Caco-2 (cell line): ENCODE data around the gene SLC25A42. TPM values are rescaled to one million over a fixed set of nuclear protein-coding genes. Genes with fewer than 3 reads are reported as not detected.

ENCODE experiments used
- BruUV-seq: library from RNA; stranded (reverse); fragments of 400-500 nt; replicated peaks from 2 replicates; lab custom pipeline; 2021; lab: Mats Ljungman, UMichigan
- CTCF ChIA-PET: fragments of 300-600 bp; sonication (Branson Sonifier 250); formaldehyde crosslinking; loops from one replicate; lab custom pipeline; 2022; ENCODE audit warnings: antibody characterized with exemption; lab: Charles Lee
- POLR2A ChIA-PET: fragments of 300-600 bp; sonication (Branson Sonifier 250); formaldehyde crosslinking; loops from one replicate; lab custom pipeline; 2022; ENCODE audit warnings: antibody characterized with exemption; lab: Charles Lee
- DNase-seq, 2 experiments: peaks; one replicate each; pipeline versions ENCODE4 v3.0.0 to v3.0.0-alpha.2; 2020 to 2022
- H3K27me3 ChIP-seq: replicated peaks from 2 replicates; pipeline ENCODE4 v1.6.0; 2011; ENCODE audit warnings: low read length; ENCODE audit not compliant: control insufficient read depth, insufficient read depth
- H3K36me3 ChIP-seq: 2 replicates; pipeline ENCODE4 v1.5.1; 2011; ENCODE audit warnings: low read length; ENCODE audit not compliant: control insufficient read depth, insufficient read depth
- H3K4me1 ChIP-seq: fragments of 250-450 bp; sonication (Bioruptor Pico); 2 replicates; pipeline ENCODE4 v1.5.1; 2020; ENCODE audit warnings: mild to moderate bottlenecking
- H3K4me3 ChIP-seq: 2 replicates; pipeline ENCODE4 v1.5.1; 2011; ENCODE audit warnings: low read depth, mild to moderate bottlenecking, control low read depth, low read length
- H3K9me3 ChIP-seq: fragments of 250-450 bp; sonication (Bioruptor Pico); 2 replicates; pipeline ENCODE4 v1.5.1; 2020; ENCODE audit warnings: mild to moderate bottlenecking, moderate library complexity
- H3K27ac Mint-ChIP-seq: one replicate; pipeline ENCODE4 v1.8.0; 2022; ENCODE audit warnings: mixed read lengths; ENCODE audit not compliant: unreplicated experiment
- H3K27me3 Mint-ChIP-seq: one replicate; pipeline ENCODE4 v1.8.0; 2022; ENCODE audit warnings: mixed read lengths; ENCODE audit not compliant: insufficient read depth, unreplicated experiment
- H3K36me3 Mint-ChIP-seq: one replicate; pipeline ENCODE4 v1.8.0; 2022; ENCODE audit warnings: mild to moderate bottlenecking, mixed read lengths; ENCODE audit not compliant: insufficient read depth, unreplicated experiment
- H3K4me1 Mint-ChIP-seq: one replicate; pipeline ENCODE4 v1.8.0; 2022; ENCODE audit warnings: low read depth, mixed read lengths; ENCODE audit not compliant: unreplicated experiment
- H3K4me3 Mint-ChIP-seq: one replicate; pipeline ENCODE4 v1.8.0; 2022; ENCODE audit warnings: mild to moderate bottlenecking, moderate library complexity, mixed read lengths; ENCODE audit not compliant: unreplicated experiment
- H3K9me3 Mint-ChIP-seq: one replicate; pipeline ENCODE4 v1.8.0; 2022; ENCODE audit warnings: mixed read lengths; ENCODE audit not compliant: unreplicated experiment
- CTCF ChIP-seq, 2 experiments: fragments of 200-600 bp in 1 of 2; IDR thresholded peaks; 1 replicate in 1 of 2; 2 replicates in 1 of 2; pipeline versions ENCODE4 v1.5.1 to v1.8.0; 2011 to 2022; ENCODE audit warnings: antibody characterized with exemption in 1 of 2, control low read depth in 1 of 2, inconsistent platforms in 1 of 2, low read depth in 1 of 2, low read length in 1 of 2, mild to moderate bottlenecking in 1 of 2, moderate library complexity in 1 of 2; ENCODE audit not compliant: insufficient read depth in 1 of 2, severe bottlenecking in 1 of 2, unreplicated experiment in 1 of 2
- intact Hi-C: fragments of 100-400 bp; cut with micrococcal nuclease; formaldehyde crosslinking; loops from one replicate; pipeline ENCODE4 v1.10.0; 2022; ENCODE audit not compliant: unreplicated experiment
- total RNA-seq: library from RNA; stranded (reverse); gene quantifications from 2 replicates; pipeline ENCODE4 v1.2.3, GENCODE V29; 2022

Gene SLC25A42
- total RNA-seq, 1 experiment from 2014 or later: 4.5 TPM

GRCh38 chr19:19050104-19050503 lies 13.7 kb upstream of the SLC25A42 start:
- POLR2A ChIA-PET: no interaction called here
- no peaks in the 10 kb centered on the region for H3K27me3 ChIP-seq
- no peak overlapping the region for H3K4me3 Mint-ChIP-seq
- H3K36me3 ChIP-seq: peaks cover 2% of the 10 kb centered on the region
- TF ChIP-seq CTCF (IDR thresholded peaks at IDR 0.05; ENCODE audit: insufficient read depth in 1 of 2, low read depth in 1 of 2, low read length in 1 of 2, severe bottlenecking in 1 of 2, unreplicated experiment in 1 of 2): no peak
- H3K4me3 ChIP-seq: no peak overlapping the region
- H3K4me1 ChIP-seq: no peaks in the 10 kb centered on the region
- CTCF ChIA-PET: no interaction called here
- H3K27ac Mint-ChIP-seq: no peak overlapping the region
- H3K4me1 Mint-ChIP-seq: no peaks in the 10 kb centered on the region
- no TSS peak for BruUV-seq
- DNase-seq: no peak
- no peaks in the 10 kb centered on the region for H3K9me3 Mint-ChIP-seq
- intact Hi-C loops: no loop called here
- H3K27me3 Mint-ChIP-seq: no peaks in the 10 kb centered on the region
- peaks cover 42% of the 10 kb centered on the region for H3K36me3 Mint-ChIP-seq
- H3K9me3 ChIP-seq: no peaks in the 10 kb centered on the region

GRCh38 chr19:19050731-19051130 lies 13.1 kb upstream of the SLC25A42 start:
- Mint-ChIP-seq H3K4me1 (no peaks in the 10 kb centered on the region), H3K9me3 (no peaks in the 10 kb centered on the region), H3K36me3 (peaks cover 39% of the 10 kb centered on the region), H3K27ac (no peak overlapping the region), H3K27me3 (no peaks in the 10 kb centered on the region), H3K4me3 (no peak overlapping the region)
- TF ChIP-seq CTCF (IDR thresholded peaks at IDR 0.05; ENCODE audit: insufficient read depth in 1 of 2, low read depth in 1 of 2, low read length in 1 of 2, severe bottlenecking in 1 of 2, unreplicated experiment in 1 of 2): no peak
- DNase-seq: no peak
- no peaks in the 10 kb centered on the region for H3K4me1 ChIP-seq
- CTCF ChIA-PET: no interaction called here
- BruUV-seq: no TSS peak
- POLR2A ChIA-PET: no interaction called here
- intact Hi-C loops: no loop called here
- no peak overlapping the region for H3K4me3 ChIP-seq
- H3K27me3 ChIP-seq: no peaks in the 10 kb centered on the region
- peaks cover 2% of the 10 kb centered on the region for H3K36me3 ChIP-seq
- no peaks in the 10 kb centered on the region for H3K9me3 ChIP-seq

DNA sequence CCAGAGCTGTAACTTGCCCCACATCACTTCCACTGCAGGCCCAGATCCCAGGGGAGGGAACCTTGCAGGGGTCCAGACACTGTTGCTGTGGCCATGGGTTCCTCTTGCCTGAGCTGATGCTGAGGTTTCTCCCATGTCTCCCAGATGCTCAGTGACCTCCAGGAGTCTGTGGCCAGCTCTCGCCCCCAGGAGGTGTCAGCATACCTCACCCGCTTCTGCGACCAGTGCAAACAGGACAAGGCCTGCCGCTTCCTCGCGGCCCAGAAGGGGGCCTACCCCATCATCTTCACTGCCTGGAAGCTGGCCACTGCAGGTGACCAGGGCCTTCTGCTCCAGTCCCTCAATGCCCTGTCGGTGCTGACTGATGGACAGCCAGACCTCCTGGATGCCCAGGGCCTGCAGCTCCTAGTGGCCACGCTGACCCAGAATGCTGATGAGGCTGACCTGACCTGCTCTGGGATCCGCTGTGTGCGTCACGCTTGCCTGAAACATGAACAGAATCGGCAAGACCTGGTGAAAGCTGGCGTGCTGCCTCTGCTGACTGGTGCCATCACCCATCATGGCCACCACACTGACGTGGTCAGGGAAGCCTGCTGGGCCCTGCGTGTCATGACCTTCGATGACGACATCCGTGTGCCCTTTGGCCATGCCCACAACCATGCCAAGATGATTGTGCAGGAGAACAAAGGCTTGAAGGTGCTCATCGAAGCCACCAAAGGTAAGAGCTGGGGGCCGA lies 12.1 kb upstream of the SLC25A42 start:
- no TSS peak for BruUV-seq
- Mint-ChIP-seq H3K9me3 (no peaks in the 10 kb centered on the region), H3K4me1 (no peaks in the 10 kb centered on the region), H3K27me3 (no peaks in the 10 kb centered on the region), H3K27ac (no peak overlapping the region), H3K4me3 (no peak overlapping the region), H3K36me3 (peaks cover 32% of the 10 kb centered on the region)
- Histone ChIP-seq H3K9me3 (no peaks in the 10 kb centered on the region), H3K27me3 (no peaks in the 10 kb centered on the region), H3K4me1 (no peaks in the 10 kb centered on the region), H3K36me3 (peaks cover 2% of the 10 kb centered on the region), H3K4me3 (no peak overlapping the region)
- TF ChIP-seq CTCF (IDR thresholded peaks at IDR 0.05; ENCODE audit: insufficient read depth in 1 of 2, low read depth in 1 of 2, low read length in 1 of 2, severe bottlenecking in 1 of 2, unreplicated experiment in 1 of 2): peak in 1 of 2 experiments; percentile 18
- intact Hi-C loops: no loop called here
- CTCF ChIA-PET: interaction anchor here (0.5 to 0.7 kb wide), 2 partner anchors 12 to 19 kb away, joined by 3 to 5 read pairs; partner anchors contain the start of gene SLC25A42
- no peak for DNase-seq
- POLR2A ChIA-PET: interaction anchor here (0.7 kb wide), 1 partner anchor 132 kb away, joined by 3 read pairs; the partner anchor contains the start of genes COPE and DDX49
